Measurements from ENCODE around the gene USP37.
"Not testable (repeated sequence)": the region's sequence is repeated elsewhere in the genome, so short reads cannot be mapped to it uniquely, and the experiment has no call there.

USP37 gene

DNA sequence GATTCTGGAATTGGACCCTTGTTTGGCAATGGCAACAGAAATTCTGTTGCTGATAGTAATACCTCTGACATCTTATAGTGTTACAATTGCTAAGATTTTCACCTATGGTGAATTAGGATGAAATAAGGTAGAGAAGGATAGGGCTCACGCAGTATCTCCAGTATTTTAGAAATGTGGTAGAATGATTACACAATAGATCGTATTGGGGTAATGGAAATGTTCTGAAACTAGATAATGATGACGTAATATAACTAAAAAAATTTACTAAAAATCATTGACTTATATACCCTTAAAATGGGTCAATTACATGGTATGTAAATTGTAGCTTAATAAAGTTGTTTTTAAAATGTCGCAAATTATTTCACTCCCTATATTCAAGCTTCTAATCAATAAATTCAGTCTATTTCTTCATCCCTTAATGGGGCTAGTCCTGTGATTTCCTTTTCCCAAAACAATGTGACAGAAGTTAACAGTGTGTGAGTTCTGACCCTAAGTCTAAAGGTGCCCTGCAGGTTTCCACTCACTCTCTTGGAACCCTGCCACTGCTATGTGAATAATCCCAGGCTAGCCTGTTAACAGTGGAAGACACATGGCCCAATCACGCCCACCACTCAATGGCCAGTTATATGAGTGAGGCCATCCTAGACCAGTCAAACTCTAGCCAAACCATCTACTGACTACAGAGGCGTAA, 31.2 kb downstream of the USP37 start:
- H4K8ac ChIP-seq (ENCODE audit: low read depth, low read length) = no peak overlapping the region
- no peak overlapping the region for H3K27ac ChIP-seq (replicated peaks; ENCODE audit: low read length)
- no peak overlapping the region for H3K9ac ChIP-seq (ENCODE audit: low read depth, low read length, poor library complexity)
- H3K4me2 ChIP-seq (ENCODE audit: insufficient read depth, low read length, poor library complexity, severe bottlenecking) = no peak overlapping the region
- H3K4me1 ChIP-seq (ENCODE audit: control insufficient read depth in 2 of 2, insufficient read depth in 1 of 2, low read depth in 1 of 2, low read length in 2 of 2) = no peaks in the 10 kb centered on the region
- H3K4ac ChIP-seq (ENCODE audit: low read length) = no peak overlapping the region
- H2AK5ac ChIP-seq (ENCODE audit: low read depth, low read length) = no peak overlapping the region
- H3K9me3 ChIP-seq (replicated peaks in 1 of 2; ENCODE audit: control insufficient read depth in 2 of 2, insufficient read depth in 1 of 2, low read depth in 1 of 2, low read length in 2 of 2) = no peaks in the 10 kb centered on the region
- H3K79me1 ChIP-seq (ENCODE audit: low read depth, low read length) = peaks cover 3% of the 10 kb centered on the region
- no peak overlapping the region for H2BK12ac ChIP-seq (ENCODE audit: low read length)
- no peak overlapping the region for H2BK5ac ChIP-seq (ENCODE audit: low read length)
- H2BK120ac ChIP-seq (ENCODE audit: low read depth, low read length) = no peak overlapping the region
- H3K27me3 ChIP-seq (ENCODE audit: control insufficient read depth in 3 of 3, insufficient read depth in 3 of 3, low read depth in 1 of 3, low read length in 3 of 3) = no peaks in the 10 kb centered on the region
- H2BK15ac ChIP-seq (ENCODE audit: low read length) = no peak overlapping the region
- H3K14ac ChIP-seq (ENCODE audit: low read length) = no peak overlapping the region
- H3K36me3 ChIP-seq (replicated peaks in 1 of 2; ENCODE audit: control insufficient read depth in 2 of 2, insufficient read depth in 2 of 2, low read length in 2 of 2) = peaks cover 32 to 97% of the 10 kb centered on the region in 2 donors
- no peak overlapping the region for H4K91ac ChIP-seq (ENCODE audit: low read depth, low read length, poor library complexity)
- H3K18ac ChIP-seq (ENCODE audit: low read length) = no peak overlapping the region
- no peak overlapping the region for H2AFZ ChIP-seq (ENCODE audit: low read length)
- no peak overlapping the region for H3K4me3 ChIP-seq (ENCODE audit: low read length in 2 of 2)
- DNase-seq (ENCODE audit: low spot score) = no peak
- no CpG with 5 or more reads among the region's 6 CpGs for WGBS, 2 donors (ENCODE audit: extremely low coverage in 2 of 2, insufficient read length in 2 of 2, insufficient replicate concordance in 1 of 2)
- no peak overlapping the region for H3K23ac ChIP-seq (ENCODE audit: low read depth, low read length, poor library complexity)

DNA sequence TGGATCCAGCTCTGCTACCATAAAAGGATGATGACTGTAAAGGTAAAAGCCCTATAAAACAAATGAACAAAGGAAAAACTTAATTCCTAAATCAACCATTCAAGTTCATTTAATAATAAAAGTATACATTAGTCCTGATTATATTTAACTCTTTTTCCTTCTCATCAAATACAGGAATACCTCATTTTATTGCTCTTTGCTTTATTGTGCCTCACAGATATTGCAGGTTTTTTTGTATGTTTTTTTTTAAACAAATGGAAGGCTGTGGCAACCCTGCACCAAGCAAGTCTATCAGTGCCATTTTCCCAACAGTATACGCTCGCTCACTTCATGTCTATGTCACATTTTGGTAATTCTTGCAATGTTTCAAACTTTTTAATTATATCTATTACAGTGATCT, 38.2 kb downstream of the USP37 start:
- no peak overlapping the region for H3K4ac ChIP-seq (ENCODE audit: low read length)
- no peak overlapping the region for H3K18ac ChIP-seq (ENCODE audit: low read length)
- peaks cover 28 to 97% of the 10 kb centered on the region in 2 donors for H3K36me3 ChIP-seq (replicated peaks in 1 of 2; ENCODE audit: control insufficient read depth in 2 of 2, insufficient read depth in 2 of 2, low read length in 2 of 2)
- peaks cover 3 to 31% of the 10 kb centered on the region in 2 donors for H3K9me3 ChIP-seq (replicated peaks in 1 of 2; ENCODE audit: control insufficient read depth in 2 of 2, insufficient read depth in 1 of 2, low read depth in 1 of 2, low read length in 2 of 2)
- H3K79me1 ChIP-seq (ENCODE audit: low read depth, low read length) = no peaks in the 10 kb centered on the region
- H2AFZ ChIP-seq (ENCODE audit: low read length) = no peak overlapping the region
- H3K4me1 ChIP-seq (ENCODE audit: control insufficient read depth in 2 of 2, insufficient read depth in 1 of 2, low read depth in 1 of 2, low read length in 2 of 2) = no peaks in the 10 kb centered on the region
- H2BK120ac ChIP-seq (ENCODE audit: low read depth, low read length) = no peak overlapping the region
- no peak overlapping the region for H3K9ac ChIP-seq (ENCODE audit: low read depth, low read length, poor library complexity)
- H4K8ac ChIP-seq (ENCODE audit: low read depth, low read length) = no peak overlapping the region
- H3K4me2 ChIP-seq (ENCODE audit: insufficient read depth, low read length, poor library complexity, severe bottlenecking) = no peak overlapping the region
- no peak overlapping the region for H2BK5ac ChIP-seq (ENCODE audit: low read length)
- no peak overlapping the region for H2BK15ac ChIP-seq (ENCODE audit: low read length)
- H3K14ac ChIP-seq (ENCODE audit: low read length) = no peak overlapping the region
- no peak overlapping the region for H2AK5ac ChIP-seq (ENCODE audit: low read depth, low read length)
- no peak for DNase-seq (ENCODE audit: low spot score)
- H3K27ac ChIP-seq (replicated peaks; ENCODE audit: low read length) = no peak overlapping the region
- no peak overlapping the region for H3K23ac ChIP-seq (ENCODE audit: low read depth, low read length, poor library complexity)
- no peak overlapping the region for H2BK12ac ChIP-seq (ENCODE audit: low read length)
- no CpG with 5 or more reads among the region's 2 CpGs for WGBS, 2 donors (ENCODE audit: extremely low coverage in 2 of 2, insufficient read length in 2 of 2, insufficient replicate concordance in 1 of 2)
- H3K27me3 ChIP-seq (ENCODE audit: control insufficient read depth in 3 of 3, insufficient read depth in 3 of 3, low read depth in 1 of 3, low read length in 3 of 3) = no peaks in the 10 kb centered on the region
- H4K91ac ChIP-seq (ENCODE audit: low read depth, low read length, poor library complexity) = no peak overlapping the region
- H3K4me3 ChIP-seq (ENCODE audit: low read length in 2 of 2) = no peak overlapping the region

DNA sequence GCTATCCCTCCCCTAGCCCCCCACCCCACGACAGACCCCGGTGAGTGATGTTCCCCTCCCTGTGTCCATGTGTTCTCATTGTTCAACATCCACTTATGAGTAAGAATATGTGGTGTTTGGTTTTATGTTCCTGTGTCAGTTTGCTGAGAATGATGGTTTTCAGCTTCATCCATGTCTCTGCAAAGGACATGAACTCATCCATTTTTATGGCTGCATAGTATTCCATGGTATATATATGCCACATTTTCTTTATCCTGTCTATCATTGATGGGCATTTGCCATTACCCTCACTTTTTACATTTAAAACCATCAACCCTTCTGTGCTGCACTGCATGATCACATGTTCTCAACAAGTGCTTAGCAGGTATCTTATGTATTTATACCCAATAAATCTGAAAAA, 39.7 kb downstream of the USP37 start:
- H3K79me1 ChIP-seq (ENCODE audit: low read depth, low read length); H3K4me2 ChIP-seq (ENCODE audit: insufficient read depth, low read length, poor library complexity, severe bottlenecking); H2BK15ac ChIP-seq (ENCODE audit: low read length); H3K23ac ChIP-seq (ENCODE audit: low read depth, low read length, poor library complexity); H3K27me3 ChIP-seq (ENCODE audit: control insufficient read depth in 3 of 3, insufficient read depth in 3 of 3, low read depth in 1 of 3, low read length in 3 of 3); H2BK5ac ChIP-seq (ENCODE audit: low read length); H4K8ac ChIP-seq (ENCODE audit: low read depth, low read length); H3K18ac ChIP-seq (ENCODE audit: low read length); H3K9ac ChIP-seq (ENCODE audit: low read depth, low read length, poor library complexity); H2BK120ac ChIP-seq (ENCODE audit: low read depth, low read length); H4K91ac ChIP-seq (ENCODE audit: low read depth, low read length, poor library complexity); DNase-seq (ENCODE audit: low spot score); H3K4ac ChIP-seq (ENCODE audit: low read length); H3K14ac ChIP-seq (ENCODE audit: low read length); H2AK5ac ChIP-seq (ENCODE audit: low read depth, low read length); H3K4me1 ChIP-seq (ENCODE audit: control insufficient read depth in 2 of 2, insufficient read depth in 1 of 2, low read depth in 1 of 2, low read length in 2 of 2); H3K4me3 ChIP-seq (ENCODE audit: low read length in 2 of 2); H3K27ac ChIP-seq (replicated peaks; ENCODE audit: low read length); H2AFZ ChIP-seq (ENCODE audit: low read length); H2BK12ac ChIP-seq (ENCODE audit: low read length): not testable (repeated sequence)
- no CpG with 5 or more reads among the region's 2 CpGs for WGBS, 2 donors (ENCODE audit: extremely low coverage in 2 of 2, insufficient read length in 2 of 2, insufficient replicate concordance in 1 of 2)
- peaks cover 29 to 97% of the 10 kb centered on the region in 2 donors for H3K36me3 ChIP-seq (replicated peaks in 1 of 2; ENCODE audit: control insufficient read depth in 2 of 2, insufficient read depth in 2 of 2, low read length in 2 of 2)
- peaks cover 3 to 44% of the 10 kb centered on the region in 2 donors for H3K9me3 ChIP-seq (replicated peaks in 1 of 2; ENCODE audit: control insufficient read depth in 2 of 2, insufficient read depth in 1 of 2, low read depth in 1 of 2, low read length in 2 of 2)

DNA sequence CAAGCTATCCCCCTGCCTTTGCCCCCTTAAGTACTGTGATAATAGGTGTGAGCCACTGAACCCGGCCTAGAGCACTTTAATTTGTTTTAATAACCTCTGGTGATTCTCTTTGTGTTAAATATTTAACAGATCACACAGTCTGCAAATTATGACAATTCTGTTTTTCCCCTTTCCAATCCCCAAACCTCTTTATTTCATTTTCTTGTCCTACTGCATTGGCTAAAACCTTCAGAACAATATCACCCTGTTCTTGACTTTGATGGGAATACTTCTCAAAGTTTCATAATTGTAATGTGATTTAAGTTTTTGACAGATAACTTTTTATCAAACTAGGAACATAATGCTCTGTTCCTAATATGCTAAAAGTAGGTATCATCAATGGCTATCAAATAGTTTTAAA, 44.5 kb downstream of the USP37 start:
- H2BK15ac ChIP-seq (ENCODE audit: low read length) = no peak overlapping the region
- H3K36me3 ChIP-seq (replicated peaks in 1 of 2; ENCODE audit: control insufficient read depth in 2 of 2, insufficient read depth in 2 of 2, low read length in 2 of 2) = peaks cover 21 to 90% of the 10 kb centered on the region in 2 donors
- no peak overlapping the region for H2AFZ ChIP-seq (ENCODE audit: low read length)
- no peak overlapping the region for H2BK120ac ChIP-seq (ENCODE audit: low read depth, low read length)
- H3K4ac ChIP-seq (ENCODE audit: low read length) = no peak overlapping the region
- H3K4me1 ChIP-seq (ENCODE audit: control insufficient read depth in 2 of 2, insufficient read depth in 1 of 2, low read depth in 1 of 2, low read length in 2 of 2) = no peaks in the 10 kb centered on the region
- H3K18ac ChIP-seq (ENCODE audit: low read length) = no peak overlapping the region
- no peaks in the 10 kb centered on the region for H3K79me1 ChIP-seq (ENCODE audit: low read depth, low read length)
- H3K27ac ChIP-seq (replicated peaks; ENCODE audit: low read length) = no peak overlapping the region
- H3K27me3 ChIP-seq (ENCODE audit: control insufficient read depth in 3 of 3, insufficient read depth in 3 of 3, low read depth in 1 of 3, low read length in 3 of 3) = no peaks in the 10 kb centered on the region
- H2BK12ac ChIP-seq (ENCODE audit: low read length) = no peak overlapping the region
- no peak overlapping the region for H4K8ac ChIP-seq (ENCODE audit: low read depth, low read length)
- no peak overlapping the region for H3K14ac ChIP-seq (ENCODE audit: low read length)
- no peak overlapping the region for H3K23ac ChIP-seq (ENCODE audit: low read depth, low read length, poor library complexity)
- peaks cover 0 to 35% of the 10 kb centered on the region in 2 donors for H3K9me3 ChIP-seq (replicated peaks in 1 of 2; ENCODE audit: control insufficient read depth in 2 of 2, insufficient read depth in 1 of 2, low read depth in 1 of 2, low read length in 2 of 2)
- no peak overlapping the region for H3K4me2 ChIP-seq (ENCODE audit: insufficient read depth, low read length, poor library complexity, severe bottlenecking)
- WGBS, 2 donors (ENCODE audit: extremely low coverage in 2 of 2, insufficient read length in 2 of 2, insufficient replicate concordance in 1 of 2) = no CpG with 5 or more reads among the region's 1 CpG
- no peak overlapping the region for H2BK5ac ChIP-seq (ENCODE audit: low read length)
- no peak overlapping the region for H2AK5ac ChIP-seq (ENCODE audit: low read depth, low read length)
- no peak for DNase-seq (ENCODE audit: low spot score)
- no peak overlapping the region for H3K9ac ChIP-seq (ENCODE audit: low read depth, low read length, poor library complexity)
- no peak overlapping the region for H3K4me3 ChIP-seq (ENCODE audit: low read length in 2 of 2)
- no peak overlapping the region for H4K91ac ChIP-seq (ENCODE audit: low read depth, low read length, poor library complexity)

Measured in neuronal stem cell (in vitro differentiated cells).